GM19468 (cell line): ENCODE measurements around the gene SLC30A10.
A peak's percentile ranks its signal among the peaks of the same experiment; 100 is the strongest.
"Not testable (repeated sequence)": the region's sequence is repeated elsewhere in the genome, so short reads cannot be mapped to it uniquely, and the experiment has no call there.

Experiments used
- ATAC-seq: cut with Tn5 transposase; IDR thresholded peaks from one replicate; pipeline ENCODE4 v1.9.1; 2021; ENCODE audit warnings: mild to moderate bottlenecking, moderate library complexity, moderate number of reproducible peaks; ENCODE audit not compliant: unreplicated experiment; ENCODE audit errors: extremely low read depth

The SLC30A10 gene

DNA sequence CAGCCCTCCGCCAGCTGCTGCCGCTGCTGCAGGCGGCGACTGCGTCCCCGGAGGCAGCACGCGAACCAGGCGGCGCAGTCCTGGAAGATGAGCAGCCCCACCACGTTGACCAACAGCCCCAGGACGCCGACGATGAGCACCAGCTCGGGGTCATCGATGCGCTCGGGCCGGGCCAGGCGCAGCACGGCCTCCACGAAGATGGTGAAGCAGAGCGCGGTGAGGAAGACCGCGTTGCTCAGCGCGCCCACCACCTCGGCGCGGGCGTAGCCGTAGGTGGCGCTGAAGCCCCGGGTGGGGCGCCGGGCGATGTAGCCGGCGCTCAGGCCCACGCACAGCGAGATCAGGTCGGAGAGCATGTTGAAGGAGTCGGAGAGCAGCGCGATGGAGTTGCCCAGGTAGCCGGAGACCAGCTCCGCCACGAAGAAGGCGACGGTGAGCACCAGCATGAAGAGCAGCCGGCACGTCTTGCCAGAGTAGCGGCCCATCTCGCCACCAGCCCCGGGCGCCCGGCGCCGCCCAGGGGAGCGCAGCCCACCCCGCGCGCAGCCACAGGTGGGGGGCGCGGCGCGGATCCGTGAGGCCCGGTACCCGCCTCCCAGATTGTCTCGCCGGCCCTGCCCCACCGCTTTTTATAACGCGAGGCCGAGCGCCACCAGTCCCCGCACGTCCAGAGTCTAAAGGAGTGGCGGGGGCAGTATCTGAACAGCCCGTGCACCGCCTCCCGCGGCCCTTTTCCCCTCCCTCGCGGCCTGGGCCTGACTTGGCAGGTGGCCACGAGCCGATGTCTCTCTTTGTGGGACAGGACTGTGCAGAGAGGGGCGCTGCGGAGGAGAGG lies at the start of gene SLC30A10:
SLC30A10 (minus strand) TSS at position 602 of the 835 bp plus-strand sequence; CDS start at position 485, 117 bp downstream.
- peak; percentile 35 for ATAC-seq

DNA sequence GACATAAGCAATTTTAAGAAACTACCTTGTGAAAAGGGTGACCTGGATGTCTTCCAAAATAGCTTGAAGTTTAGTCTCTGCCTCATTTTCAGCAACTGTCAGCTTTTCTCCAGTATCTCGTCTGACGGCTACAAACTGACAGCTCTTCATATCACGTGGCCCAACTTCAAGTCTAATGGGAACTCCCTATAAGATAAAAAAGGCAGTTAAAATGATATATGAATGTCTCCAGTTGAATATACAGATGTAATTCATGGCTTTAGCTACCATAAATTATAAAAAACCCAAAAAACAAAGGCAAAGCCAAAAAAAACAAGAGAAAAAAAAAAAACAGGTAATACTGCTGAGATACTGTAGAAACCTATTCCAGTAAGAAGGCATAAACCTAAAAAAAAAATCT lies 44.9 kb upstream of the SLC30A10 start:
- ATAC-seq, result no peak

DNA sequence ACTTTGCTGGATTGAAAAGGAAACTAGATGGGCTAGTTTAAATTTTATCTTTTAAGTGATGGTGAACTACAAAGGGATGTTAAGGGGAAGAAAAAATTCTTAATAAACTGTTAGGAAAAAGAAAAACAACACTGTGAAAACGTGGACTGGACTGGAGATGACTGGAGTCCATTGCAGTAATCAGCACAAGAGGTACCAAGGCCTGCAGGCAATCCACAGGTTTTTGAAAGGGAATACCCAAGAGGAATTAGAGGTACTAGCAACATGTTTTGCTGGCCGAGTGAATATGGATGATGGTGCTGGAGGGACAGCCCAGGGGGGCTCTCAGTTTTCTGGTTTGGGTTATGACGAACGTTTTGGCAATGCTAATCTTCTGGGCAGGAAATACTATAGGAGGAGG lies 39.0 kb upstream of the SLC30A10 start:
- no peak for ATAC-seq

DNA sequence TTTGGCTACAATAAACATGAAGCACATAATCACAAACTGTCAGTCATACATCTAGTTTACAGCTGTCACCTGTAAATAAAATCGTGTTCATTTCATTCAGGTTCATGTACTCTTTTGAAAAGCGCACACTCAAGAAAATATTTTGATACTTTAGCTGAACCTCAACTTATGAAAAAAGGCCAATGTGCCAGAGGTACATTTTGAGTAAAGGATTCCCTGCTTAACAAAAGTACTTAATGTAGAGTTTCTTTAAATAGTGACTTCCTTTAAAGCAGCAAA lies 37.7 kb upstream of the SLC30A10 start:
- no peak for ATAC-seq

DNA sequence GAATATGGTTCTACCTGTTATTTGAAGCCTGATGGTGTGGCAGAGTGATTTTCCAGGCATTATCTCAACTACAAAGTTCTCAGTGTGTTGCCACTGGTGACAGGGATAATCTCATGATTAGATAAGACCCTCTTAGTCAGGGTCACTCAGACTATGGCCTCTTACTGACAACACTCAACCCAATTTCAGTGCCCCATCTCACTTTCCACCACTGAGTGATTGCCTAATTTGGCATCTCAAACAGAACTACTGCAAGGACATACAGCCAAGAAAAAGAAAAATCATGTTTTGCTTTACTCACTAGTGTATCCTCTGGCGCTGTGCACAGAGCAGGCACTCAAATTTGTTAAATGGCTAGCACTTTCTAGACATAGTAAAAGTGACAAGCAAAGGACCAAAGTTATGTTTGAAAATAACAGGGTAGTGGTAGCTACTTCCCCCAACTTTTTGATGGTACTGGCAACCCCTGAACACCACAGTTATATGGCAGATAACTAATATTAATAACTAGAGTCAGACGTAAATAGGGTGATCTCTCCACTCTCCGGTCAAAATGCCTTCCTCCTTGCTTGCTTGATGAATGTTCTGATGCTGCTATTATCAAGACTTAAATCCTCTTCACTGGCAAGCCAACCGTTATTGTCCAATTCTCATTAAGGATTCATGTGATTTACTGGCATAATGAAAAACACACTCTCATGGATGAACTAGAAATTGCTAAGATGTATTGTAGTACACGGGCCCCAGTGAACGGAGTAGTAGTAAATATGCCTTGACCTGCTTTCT lies 37.1 kb upstream of the SLC30A10 start:
- no peak for ATAC-seq

DNA sequence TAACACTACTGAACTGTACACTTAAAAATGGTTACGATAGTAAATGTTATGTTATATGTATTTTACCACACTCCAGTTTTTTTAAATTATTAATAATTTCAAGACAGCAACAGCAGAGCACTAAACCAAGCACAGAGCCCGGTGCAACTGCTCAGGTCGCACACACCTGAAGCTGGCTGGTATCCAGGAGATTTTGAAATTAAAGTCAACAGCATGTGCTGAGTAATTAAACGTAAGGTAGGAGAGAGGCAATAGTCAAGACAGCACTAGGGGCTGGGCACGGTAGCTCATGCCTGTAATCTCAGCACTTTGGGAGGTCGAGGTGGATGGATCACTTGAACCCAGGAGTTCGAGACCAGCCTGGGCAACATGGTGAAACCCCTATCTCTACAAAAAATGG lies 35.1 kb upstream of the SLC30A10 start:
- ATAC-seq, result no peak

DNA sequence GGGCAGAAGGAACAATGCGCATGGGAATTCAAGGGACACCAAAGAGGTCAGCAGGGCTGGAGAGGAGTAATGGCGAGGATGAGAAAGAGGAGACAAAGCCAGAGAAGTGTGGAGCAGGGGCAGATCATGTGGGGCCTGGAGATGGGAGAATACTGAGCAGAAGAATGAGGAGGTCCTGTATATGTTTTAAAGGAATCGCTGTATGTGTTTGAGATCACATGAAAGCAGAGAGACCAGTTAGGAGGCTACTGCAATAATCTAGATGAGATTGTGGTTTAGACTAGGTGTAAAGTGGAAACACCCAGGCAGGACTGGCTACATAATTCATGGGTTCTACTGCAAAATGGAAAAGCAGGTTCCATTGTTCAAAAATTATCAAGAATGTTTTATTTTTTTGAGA lies 33.3 kb upstream of the SLC30A10 start:
- ATAC-seq, result no peak

DNA sequence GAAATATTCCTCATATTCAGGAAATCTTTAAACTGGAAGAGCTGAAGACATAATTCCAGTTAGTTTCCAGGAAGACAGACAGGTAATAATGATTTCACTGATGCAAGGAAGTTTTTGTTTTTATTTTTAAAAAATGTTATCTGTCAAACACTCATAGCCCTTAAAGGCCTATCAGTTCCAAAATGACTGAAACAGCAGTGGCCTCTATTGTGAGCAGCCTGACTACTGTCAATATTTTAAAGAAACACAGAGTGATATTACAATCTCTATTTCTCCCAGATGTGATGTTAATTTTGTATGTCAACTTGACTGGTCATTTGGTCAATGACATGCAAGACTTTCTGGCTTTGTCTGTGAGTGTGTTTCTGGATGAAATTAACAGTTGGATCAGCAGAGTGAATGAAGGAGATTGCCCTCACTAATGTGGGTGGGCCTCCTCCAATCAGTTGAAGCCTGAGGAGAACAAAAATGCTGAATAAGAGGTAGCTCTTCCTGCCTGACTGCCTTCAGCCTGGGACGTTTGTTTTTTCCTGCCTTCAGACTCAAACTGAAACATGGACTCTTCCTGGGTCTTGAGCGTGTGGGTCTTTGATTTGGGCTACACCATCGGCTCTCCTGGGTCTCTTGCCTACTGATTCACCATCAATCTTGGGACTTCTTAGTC lies 31.3 kb upstream of the SLC30A10 start:
- ATAC-seq, result no peak

DNA sequence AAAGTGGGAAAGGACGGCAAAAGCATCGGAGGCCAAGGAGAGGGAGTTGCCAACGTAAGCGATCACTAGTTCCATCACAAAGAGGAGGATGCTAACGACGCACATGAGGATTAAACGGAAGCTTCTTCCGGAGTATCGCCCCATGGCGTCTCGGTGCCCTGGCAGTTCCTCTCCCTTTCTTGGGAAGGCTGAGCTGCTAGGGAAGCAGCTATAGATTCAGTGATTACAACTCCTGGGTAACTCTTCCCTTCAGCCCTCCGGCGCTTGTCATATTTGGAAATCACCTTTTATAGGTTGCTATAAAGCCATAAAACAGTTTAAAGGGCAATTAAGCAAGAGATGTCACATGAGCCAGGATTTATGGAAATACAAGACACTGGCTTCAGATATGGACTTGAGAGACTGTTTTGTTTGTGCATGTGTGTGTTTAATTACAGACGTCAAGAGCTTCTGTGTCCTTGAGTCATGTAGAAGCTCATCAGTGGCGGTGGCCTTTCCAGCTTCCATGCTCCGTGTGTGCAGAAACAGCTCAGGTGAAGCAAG lies 30.6 kb upstream of the SLC30A10 start:
- no peak for ATAC-seq

DNA sequence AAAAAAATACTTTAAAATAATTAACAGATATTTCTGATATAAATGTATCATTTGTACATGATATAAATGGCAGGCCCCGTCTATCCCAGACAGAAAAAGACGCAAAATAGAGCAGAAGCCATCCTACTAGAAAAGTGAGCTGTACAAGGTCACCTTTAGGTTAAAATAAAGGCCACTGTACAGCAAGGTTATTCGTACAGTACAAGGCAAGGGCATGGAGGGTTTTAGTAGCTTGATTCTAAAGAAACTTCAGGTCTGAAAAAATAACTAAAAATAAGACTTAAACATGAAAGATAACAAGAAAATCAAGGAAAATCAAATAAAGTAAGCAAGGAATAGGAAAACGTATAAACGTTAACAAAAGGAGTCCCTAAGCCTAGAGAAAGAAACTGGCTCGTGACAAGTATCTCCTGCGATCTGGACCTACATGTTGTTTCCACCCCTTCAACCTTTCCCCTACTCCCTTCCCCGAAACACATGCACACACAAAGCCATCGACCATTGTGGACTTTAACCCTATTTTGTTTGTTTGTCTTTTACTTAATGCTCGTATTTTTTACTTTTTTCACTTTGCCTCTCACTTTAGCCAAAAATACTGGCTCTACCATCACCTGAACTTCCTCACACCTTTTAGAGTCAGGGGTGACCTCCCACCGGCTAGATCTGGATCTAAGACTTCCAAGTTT lies 26.5 kb upstream of the SLC30A10 start:
- no peak for ATAC-seq

DNA sequence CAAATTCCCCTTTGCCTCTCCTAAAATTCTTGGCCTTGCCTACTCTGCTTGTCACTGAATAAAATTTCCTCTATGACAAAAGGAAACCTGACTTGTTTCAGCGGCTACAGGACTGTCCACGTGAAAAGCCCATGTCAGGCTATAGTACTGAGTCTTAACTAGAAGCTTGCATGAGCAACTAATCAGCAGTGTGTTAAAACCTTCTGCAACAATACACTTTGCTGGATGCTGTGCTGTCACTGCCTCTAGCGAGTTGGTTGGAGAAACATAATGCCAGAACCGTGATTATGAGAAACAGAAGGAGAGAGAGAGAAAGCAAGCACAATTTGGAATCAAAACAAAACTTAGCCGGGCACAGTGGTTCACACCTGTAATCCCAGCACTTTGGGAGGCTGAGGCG lies 25.7 kb upstream of the SLC30A10 start:
- no peak for ATAC-seq

DNA sequence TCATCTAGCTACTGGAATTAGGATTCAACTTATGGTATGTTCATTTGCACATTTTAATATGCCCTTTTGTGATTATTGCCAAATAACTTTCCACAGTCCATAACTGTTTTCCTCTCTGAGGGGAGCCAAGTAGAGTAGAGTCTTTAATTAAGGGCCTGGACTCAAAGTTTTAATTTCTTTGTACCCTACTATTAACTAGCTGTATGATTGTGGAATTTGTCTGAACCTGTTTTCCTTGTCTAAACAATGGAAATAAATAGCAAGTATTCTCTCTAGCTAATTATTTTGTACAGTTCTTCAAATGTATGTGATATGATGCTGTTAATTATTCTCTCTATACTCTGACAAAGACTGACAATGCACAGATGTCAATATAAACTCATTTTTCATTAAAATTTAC lies 24.0 kb upstream of the SLC30A10 start:
- no peak for ATAC-seq

DNA sequence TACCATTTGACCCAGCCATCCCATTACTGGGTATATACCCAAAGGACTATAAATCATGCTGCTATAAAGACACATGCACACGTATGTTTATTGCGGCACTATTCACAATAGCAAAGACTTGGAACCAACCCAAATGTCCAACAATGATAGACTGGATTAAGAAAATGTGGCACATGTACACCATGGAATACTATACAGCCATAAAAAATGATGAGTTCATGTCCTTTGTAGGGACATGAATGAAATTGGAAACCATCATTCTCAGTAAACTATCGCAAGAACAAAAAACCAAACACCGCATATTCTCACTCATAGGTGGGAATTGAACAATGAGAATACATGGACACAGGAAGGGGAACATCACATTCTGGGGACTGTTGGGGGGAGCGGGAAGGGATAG lies 20.9 kb upstream of the SLC30A10 start:
- ATAC-seq, result not testable (repeated sequence)

DNA sequence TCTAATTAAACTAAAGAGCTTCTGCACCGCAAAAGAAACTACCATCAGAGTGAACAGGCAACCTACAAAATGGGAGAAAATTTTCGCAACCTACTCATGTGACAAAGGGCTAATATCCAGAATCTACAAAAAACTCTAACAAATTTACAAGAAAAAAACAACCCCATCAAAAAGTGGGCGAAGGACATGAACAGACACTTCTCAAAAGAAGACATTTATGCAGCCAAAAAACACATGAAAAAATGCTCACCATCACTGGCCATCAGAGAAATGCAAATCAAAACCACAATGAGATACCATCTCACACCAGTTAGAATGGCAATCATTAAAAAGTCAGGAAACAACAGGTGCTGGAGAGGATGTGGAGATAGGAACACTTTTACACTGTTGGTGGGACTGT lies 20.4 kb upstream of the SLC30A10 start:
- not testable (repeated sequence) for ATAC-seq

DNA sequence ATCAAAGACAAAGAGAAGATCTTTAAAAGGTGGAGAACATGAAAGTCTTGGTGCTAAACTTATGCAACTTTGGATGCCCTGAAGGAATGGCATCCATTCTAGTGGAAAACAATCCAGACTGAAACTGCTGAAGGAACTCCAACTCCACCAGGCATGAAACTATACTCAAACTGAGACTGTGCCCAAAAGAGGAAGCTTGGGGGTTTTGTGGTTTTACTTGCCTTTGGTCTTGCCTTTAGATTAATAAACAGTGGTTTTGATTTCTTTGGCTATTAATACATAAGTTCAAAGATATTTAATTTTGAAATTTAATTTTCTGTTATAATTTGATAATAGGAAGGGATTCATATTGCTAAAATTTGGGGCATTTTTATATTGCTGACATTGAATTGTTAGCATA lies 17.4 kb upstream of the SLC30A10 start:
- ATAC-seq, result no peak

DNA sequence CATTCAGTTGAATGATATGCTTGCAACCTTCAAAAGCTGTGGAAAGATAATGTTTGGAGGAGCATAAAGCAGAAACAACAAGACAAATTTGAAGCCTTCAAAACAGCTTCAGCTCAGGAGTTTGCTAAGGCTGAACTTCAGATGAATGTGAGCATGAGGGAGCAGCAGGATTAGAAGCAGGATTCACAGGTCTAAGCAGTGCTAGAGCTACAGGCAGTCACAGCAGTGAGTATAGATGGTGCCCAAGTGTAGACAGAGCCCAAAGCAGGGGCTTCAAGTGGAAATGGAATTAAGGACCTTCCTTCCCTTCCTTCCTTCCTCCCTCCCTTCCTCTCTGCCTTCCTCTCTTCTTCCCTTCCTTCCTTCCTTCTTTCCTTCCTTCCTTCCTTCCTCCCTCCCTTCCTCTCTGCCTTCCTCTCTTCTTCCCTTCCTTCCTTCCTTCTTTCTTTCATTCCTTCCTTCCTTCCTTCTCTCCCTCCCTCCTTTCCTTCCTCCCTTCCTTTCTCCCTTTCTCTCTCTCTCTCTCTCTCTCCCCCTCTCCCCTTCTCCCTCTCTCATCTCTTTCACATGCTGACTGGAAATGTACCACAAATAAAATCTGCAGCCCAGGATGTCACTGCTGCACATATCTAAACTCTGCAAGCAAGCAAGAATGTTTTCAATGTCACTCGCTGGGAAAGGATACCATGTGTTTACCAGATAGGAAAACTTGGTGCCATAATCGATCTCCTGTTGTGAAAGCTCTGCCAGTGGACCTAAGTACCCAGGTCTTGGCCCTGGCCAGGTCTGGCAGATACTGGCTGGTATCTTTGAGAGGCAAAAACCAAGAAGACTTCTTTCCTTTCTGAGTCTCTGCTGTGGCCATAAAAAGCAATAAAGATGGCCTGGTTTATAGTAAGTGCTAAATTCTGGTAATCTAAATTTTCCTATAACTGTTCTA lies 13.1 kb upstream of the SLC30A10 start:
- no peak for ATAC-seq

DNA sequence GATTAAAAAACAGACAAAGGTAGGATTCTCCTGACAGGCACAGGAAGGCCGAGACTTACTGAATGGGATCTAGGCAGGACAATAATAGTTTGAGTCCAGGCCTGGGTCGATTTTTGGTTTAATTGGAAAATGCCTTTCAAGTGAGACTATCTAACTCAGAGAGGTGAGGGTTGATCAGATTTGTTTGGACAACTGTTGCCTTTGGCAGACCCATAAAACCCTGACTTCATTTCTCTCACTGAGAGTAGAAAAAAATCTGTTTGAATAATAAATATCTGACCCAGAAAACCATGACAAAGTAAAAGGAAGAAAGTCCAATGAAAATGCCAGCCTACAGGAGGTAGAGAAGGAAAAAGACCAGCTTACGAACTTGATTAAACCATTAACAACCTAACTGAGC lies 12.3 kb upstream of the SLC30A10 start:
- no peak for ATAC-seq

DNA sequence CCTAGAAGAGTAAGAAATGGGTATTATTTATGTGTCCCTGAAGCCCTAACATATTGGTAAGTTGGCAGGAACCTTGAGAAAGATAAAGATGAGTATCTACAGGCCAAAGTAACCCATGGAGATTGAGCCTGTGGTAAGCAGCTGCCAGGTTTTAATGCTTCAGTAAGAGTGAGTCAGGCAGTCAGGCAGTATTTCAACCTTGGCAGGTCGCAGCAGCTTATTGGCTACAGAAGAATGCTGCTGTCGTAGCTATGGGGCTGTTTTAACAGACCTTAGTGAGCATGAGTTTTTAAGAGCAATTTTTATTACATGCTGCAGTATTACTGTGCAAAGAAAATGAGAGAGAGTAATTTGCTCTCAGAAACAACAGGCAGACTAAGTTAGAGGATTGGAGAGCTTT lies 10.3 kb upstream of the SLC30A10 start:
- no peak for ATAC-seq

DNA sequence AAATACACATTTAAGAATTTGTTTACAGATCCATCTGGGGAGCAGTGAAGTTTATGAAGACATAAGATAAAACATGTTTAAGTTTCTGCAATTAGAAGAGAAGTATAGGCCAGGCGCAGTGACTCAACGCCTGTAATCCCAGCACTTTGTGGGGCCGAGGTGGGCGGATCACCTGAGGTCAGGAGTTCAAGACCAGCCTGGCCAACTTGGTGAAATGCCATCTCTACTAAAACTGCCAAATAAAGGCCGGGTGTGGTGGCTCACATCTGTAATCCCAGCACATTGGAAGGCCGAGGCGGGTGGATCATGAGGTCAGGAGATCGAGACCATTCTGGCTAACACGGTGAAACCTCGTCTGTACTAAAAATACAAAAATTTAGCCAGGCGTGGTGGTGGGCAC lies 5.4 kb upstream of the SLC30A10 start:
- ATAC-seq, result not testable (repeated sequence)
